ENCODE measurements around the gene POU2AF2.

DNA sequence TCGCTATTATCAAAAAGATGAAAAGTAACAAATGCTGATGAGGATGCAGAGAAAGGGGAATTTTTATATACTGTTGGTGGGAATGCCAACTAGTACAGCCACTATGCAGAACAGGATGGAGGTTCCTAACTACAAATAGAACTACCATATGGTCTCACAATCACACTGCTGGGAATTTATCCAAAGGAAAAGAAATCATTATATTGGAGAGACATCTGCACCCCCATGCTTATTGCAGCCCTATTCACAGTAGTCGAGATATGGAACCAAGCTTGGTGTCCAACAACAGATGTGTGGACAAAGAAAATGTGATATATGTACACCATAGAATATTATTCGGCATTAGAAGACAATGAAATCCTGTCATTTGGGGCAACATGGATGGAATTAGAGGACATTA, 19.6 kb upstream of the POU2AF2 start:
- no peak for TF ChIP-seq TAF1 (IDR thresholded peaks at IDR 0.05; ENCODE audit: borderline replicate concordance, insufficient read depth, low read length)
- TF ChIP-seq, protein P1, sequence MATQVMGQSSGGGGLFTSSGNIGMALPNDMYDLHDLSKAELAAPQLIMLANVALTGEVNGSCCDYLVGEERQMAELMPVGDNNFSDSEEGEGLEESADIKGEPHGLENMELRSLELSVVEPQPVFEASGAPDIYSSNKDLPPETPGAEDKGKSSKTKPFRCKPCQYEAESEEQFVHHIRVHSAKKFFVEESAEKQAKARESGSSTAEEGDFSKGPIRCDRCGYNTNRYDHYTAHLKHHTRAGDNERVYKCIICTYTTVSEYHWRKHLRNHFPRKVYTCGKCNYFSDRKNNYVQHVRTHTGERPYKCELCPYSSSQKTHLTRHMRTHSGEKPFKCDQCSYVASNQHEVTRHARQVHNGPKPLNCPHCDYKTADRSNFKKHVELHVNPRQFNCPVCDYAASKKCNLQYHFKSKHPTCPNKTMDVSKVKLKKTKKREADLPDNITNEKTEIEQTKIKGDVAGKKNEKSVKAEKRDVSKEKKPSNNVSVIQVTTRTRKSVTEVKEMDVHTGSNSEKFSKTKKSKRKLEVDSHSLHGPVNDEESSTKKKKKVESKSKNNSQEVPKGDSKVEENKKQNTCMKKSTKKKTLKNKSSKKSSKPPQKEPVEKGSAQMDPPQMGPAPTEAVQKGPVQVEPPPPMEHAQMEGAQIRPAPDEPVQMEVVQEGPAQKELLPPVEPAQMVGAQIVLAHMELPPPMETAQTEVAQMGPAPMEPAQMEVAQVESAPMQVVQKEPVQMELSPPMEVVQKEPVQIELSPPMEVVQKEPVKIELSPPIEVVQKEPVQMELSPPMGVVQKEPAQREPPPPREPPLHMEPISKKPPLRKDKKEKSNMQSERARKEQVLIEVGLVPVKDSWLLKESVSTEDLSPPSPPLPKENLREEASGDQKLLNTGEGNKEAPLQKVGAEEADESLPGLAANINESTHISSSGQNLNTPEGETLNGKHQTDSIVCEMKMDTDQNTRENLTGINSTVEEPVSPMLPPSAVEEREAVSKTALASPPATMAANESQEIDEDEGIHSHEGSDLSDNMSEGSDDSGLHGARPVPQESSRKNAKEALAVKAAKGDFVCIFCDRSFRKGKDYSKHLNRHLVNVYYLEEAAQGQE (IDR thresholded peaks at IDR 0.05; ENCODE audit: insufficient read depth in 1 of 2, low read depth in 2 of 2, low read length in 2 of 2) = no peak
- TF ChIP-seq POLR2AphosphoS5 (IDR thresholded peaks at IDR 0.05; ENCODE audit: low read depth, low read length) = no peak

Measured in PFSK-1 (cell line).